Caco-2 (cell line): ENCODE data around the gene LRRFIP1. TPM values are rescaled to one million over a fixed set of nuclear protein-coding genes. Genes with fewer than 3 reads are reported as not detected.

ENCODE experiments used
- BruUV-seq: library from RNA; stranded (reverse); fragments of 400-500 nt; replicated peaks from 2 replicates; lab custom pipeline; 2021; lab: Mats Ljungman, UMichigan
- CTCF ChIA-PET: fragments of 300-600 bp; sonication (Branson Sonifier 250); formaldehyde crosslinking; loops from one replicate; lab custom pipeline; 2022; ENCODE audit warnings: antibody characterized with exemption; lab: Charles Lee
- POLR2A ChIA-PET: fragments of 300-600 bp; sonication (Branson Sonifier 250); formaldehyde crosslinking; loops from one replicate; lab custom pipeline; 2022; ENCODE audit warnings: antibody characterized with exemption; lab: Charles Lee
- DNase-seq, 2 experiments: peaks; one replicate each; pipeline versions ENCODE4 v3.0.0 to v3.0.0-alpha.2; 2020 to 2022
- H3K27me3 ChIP-seq: replicated peaks from 2 replicates; pipeline ENCODE4 v1.6.0; 2011; ENCODE audit warnings: low read length; ENCODE audit not compliant: control insufficient read depth, insufficient read depth
- H3K36me3 ChIP-seq: 2 replicates; pipeline ENCODE4 v1.5.1; 2011; ENCODE audit warnings: low read length; ENCODE audit not compliant: control insufficient read depth, insufficient read depth
- H3K4me1 ChIP-seq: fragments of 250-450 bp; sonication (Bioruptor Pico); 2 replicates; pipeline ENCODE4 v1.5.1; 2020; ENCODE audit warnings: mild to moderate bottlenecking
- H3K4me3 ChIP-seq: 2 replicates; pipeline ENCODE4 v1.5.1; 2011; ENCODE audit warnings: low read depth, mild to moderate bottlenecking, control low read depth, low read length
- H3K9me3 ChIP-seq: fragments of 250-450 bp; sonication (Bioruptor Pico); 2 replicates; pipeline ENCODE4 v1.5.1; 2020; ENCODE audit warnings: mild to moderate bottlenecking, moderate library complexity
- H3K27ac Mint-ChIP-seq: one replicate; pipeline ENCODE4 v1.8.0; 2022; ENCODE audit warnings: mixed read lengths; ENCODE audit not compliant: unreplicated experiment
- H3K27me3 Mint-ChIP-seq: one replicate; pipeline ENCODE4 v1.8.0; 2022; ENCODE audit warnings: mixed read lengths; ENCODE audit not compliant: insufficient read depth, unreplicated experiment
- H3K36me3 Mint-ChIP-seq: one replicate; pipeline ENCODE4 v1.8.0; 2022; ENCODE audit warnings: mild to moderate bottlenecking, mixed read lengths; ENCODE audit not compliant: insufficient read depth, unreplicated experiment
- H3K4me1 Mint-ChIP-seq: one replicate; pipeline ENCODE4 v1.8.0; 2022; ENCODE audit warnings: low read depth, mixed read lengths; ENCODE audit not compliant: unreplicated experiment
- H3K4me3 Mint-ChIP-seq: one replicate; pipeline ENCODE4 v1.8.0; 2022; ENCODE audit warnings: mild to moderate bottlenecking, moderate library complexity, mixed read lengths; ENCODE audit not compliant: unreplicated experiment
- H3K9me3 Mint-ChIP-seq: one replicate; pipeline ENCODE4 v1.8.0; 2022; ENCODE audit warnings: mixed read lengths; ENCODE audit not compliant: unreplicated experiment
- CTCF ChIP-seq, 2 experiments: fragments of 200-600 bp in 1 of 2; IDR thresholded peaks; 1 replicate in 1 of 2; 2 replicates in 1 of 2; pipeline versions ENCODE4 v1.5.1 to v1.8.0; 2011 to 2022; ENCODE audit warnings: antibody characterized with exemption in 1 of 2, control low read depth in 1 of 2, inconsistent platforms in 1 of 2, low read depth in 1 of 2, low read length in 1 of 2, mild to moderate bottlenecking in 1 of 2, moderate library complexity in 1 of 2; ENCODE audit not compliant: insufficient read depth in 1 of 2, severe bottlenecking in 1 of 2, unreplicated experiment in 1 of 2
- intact Hi-C: fragments of 100-400 bp; cut with micrococcal nuclease; formaldehyde crosslinking; loops from one replicate; pipeline ENCODE4 v1.10.0; 2022; ENCODE audit not compliant: unreplicated experiment
- total RNA-seq: library from RNA; stranded (reverse); gene quantifications from 2 replicates; pipeline ENCODE4 v1.2.3, GENCODE V29; 2022

Gene LRRFIP1
- total RNA-seq, 1 experiment from 2014 or later, result 37.1 TPM

GRCh38 chr2:237652854-237653253 is 25.5 kb downstream of the LRRFIP1 start:
- POLR2A ChIA-PET, result no interaction called here
- Histone ChIP-seq H3K9me3 (no peaks in the 10 kb centered on the region), H3K4me1 (no peaks in the 10 kb centered on the region), H3K36me3 (no peaks in the 10 kb centered on the region), H3K4me3 (no peak overlapping the region), H3K27me3 (no peaks in the 10 kb centered on the region)
- CTCF ChIA-PET, result no interaction called here
- no peak for DNase-seq
- no peak overlapping the region for H3K4me3 Mint-ChIP-seq
- peaks cover 6% of the 10 kb centered on the region for H3K4me1 Mint-ChIP-seq
- H3K27ac Mint-ChIP-seq, result no peak overlapping the region
- H3K9me3 Mint-ChIP-seq, result peaks cover 23% of the 10 kb centered on the region
- no peaks in the 10 kb centered on the region for H3K27me3 Mint-ChIP-seq
- no peak for TF ChIP-seq CTCF (IDR thresholded peaks at IDR 0.05; ENCODE audit: insufficient read depth in 1 of 2, low read depth in 1 of 2, low read length in 1 of 2, severe bottlenecking in 1 of 2, unreplicated experiment in 1 of 2)
- intact Hi-C loops, result no loop called here
- H3K36me3 Mint-ChIP-seq, result peaks cover 5% of the 10 kb centered on the region
- no TSS peak for BruUV-seq

GRCh38 chr2:237653776-237654558 is 26.6 kb downstream of the LRRFIP1 start:
- Histone ChIP-seq H3K36me3 (no peaks in the 10 kb centered on the region), H3K4me1 (no peaks in the 10 kb centered on the region), H3K9me3 (no peaks in the 10 kb centered on the region), H3K4me3 (no peak overlapping the region), H3K27me3 (no peaks in the 10 kb centered on the region)
- no peak for TF ChIP-seq CTCF (IDR thresholded peaks at IDR 0.05; ENCODE audit: insufficient read depth in 1 of 2, low read depth in 1 of 2, low read length in 1 of 2, severe bottlenecking in 1 of 2, unreplicated experiment in 1 of 2)
- DNase-seq, result no peak
- Mint-ChIP-seq H3K4me3 (no peak overlapping the region), H3K27ac (no peak overlapping the region), H3K9me3 (peaks cover 24% of the 10 kb centered on the region), H3K4me1 (peaks cover 6% of the 10 kb centered on the region), H3K27me3 (no peaks in the 10 kb centered on the region), H3K36me3 (peaks cover 5% of the 10 kb centered on the region)
- ChIA-PET POLR2A (no interaction called here), CTCF (no interaction called here)
- no TSS peak for BruUV-seq
- intact Hi-C loops, result no loop called here

DNA sequence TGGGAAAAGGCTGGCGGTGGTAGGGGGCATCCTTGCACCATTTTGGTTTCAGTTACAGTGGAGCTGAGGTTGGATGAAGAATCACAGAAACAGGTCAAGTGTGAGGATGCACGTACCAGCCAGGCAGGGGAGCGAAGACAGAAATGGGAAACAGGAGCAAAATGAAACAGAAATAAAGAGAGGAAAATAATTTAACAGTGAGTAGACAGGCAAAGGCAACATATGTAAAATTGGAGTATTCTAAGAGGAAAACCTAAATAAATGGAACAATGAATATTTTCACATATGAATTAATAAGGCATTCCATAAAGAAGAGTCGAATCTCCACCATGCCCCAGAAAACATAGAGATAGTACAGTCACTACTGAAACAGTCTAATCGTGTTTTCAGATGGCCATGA is 29.7 kb downstream of the LRRFIP1 start:
- peaks cover 24% of the 10 kb centered on the region for H3K9me3 Mint-ChIP-seq

More for the DNA sequence above, 29.7 kb downstream of the LRRFIP1 start:
- no peak for TF ChIP-seq CTCF (IDR thresholded peaks at IDR 0.05; ENCODE audit: insufficient read depth in 1 of 2, low read depth in 1 of 2, low read length in 1 of 2, severe bottlenecking in 1 of 2, unreplicated experiment in 1 of 2)
- Mint-ChIP-seq H3K27me3 (no peaks in the 10 kb centered on the region), H3K4me1 (peaks cover 7% of the 10 kb centered on the region), H3K36me3 (peaks cover 5% of the 10 kb centered on the region), H3K27ac (no peak overlapping the region), H3K4me3 (no peak overlapping the region)
- H3K9me3 ChIP-seq, result no peaks in the 10 kb centered on the region
- ChIA-PET CTCF (no interaction called here), POLR2A (no interaction called here)
- no peak for DNase-seq
- no peaks in the 10 kb centered on the region for H3K27me3 ChIP-seq
- no TSS peak for BruUV-seq
- H3K4me3 ChIP-seq, result no peak overlapping the region
- H3K4me1 ChIP-seq, result 0 out of 2 replicates have a peak, but pooled peaks cover 7% of the 10 kb centered on the region
- intact Hi-C loops, result no loop called here
- H3K36me3 ChIP-seq, result no peaks in the 10 kb centered on the region
